ENCODE data around the gene RPTOR.

- TF ChIP-seq NR2C1 (IDR thresholded peaks at IDR 0.05) (no peak), TCF7 (IDR thresholded peaks at IDR 0.05; ENCODE audit: borderline replicate concordance) (no peak), POLR2A (IDR thresholded peaks at IDR 0.05; ENCODE audit: low read depth, low read length) (no peak), FOS (IDR thresholded peaks at IDR 0.05; ENCODE audit: borderline replicate concordance, extremely low read depth, insufficient read length) (no peak), ZBTB33 (IDR thresholded peaks at IDR 0.05) (no peak), HCFC1 (IDR thresholded peaks at IDR 0.05; ENCODE audit: low read length) (no peak), CTCF (IDR thresholded peaks at IDR 0.05 in 2 of 3, conservative IDR thresholded peaks at IDR 0.05 in 1 of 3; ENCODE audit: control insufficient read depth in 2 of 3, extremely low read depth in 1 of 3, insufficient read depth in 1 of 3, low read depth in 3 of 3, low read length in 3 of 3) (no peak), ZBTB40 (IDR thresholded peaks at IDR 0.05; ENCODE audit: borderline replicate concordance) (no peak)
These were observed 453.6 kb downstream of the RPTOR start for GRCh38 chr17:80998118-80998747.
